VCaP (cell line): ENCODE measurements around the gene PRMT1.

Experiments
- H3K27ac ChIP-seq: fragments of 450-650 bp; 2 replicates; pipeline ENCODE4 v1.5.1; 2017
- CTCF ChIP-seq: fragments of 450-650 bp; conservative IDR thresholded peaks from 2 replicates; pipeline ENCODE4 v1.5.1; 2017; ENCODE audit warnings: mild to moderate bottlenecking, moderate library complexity

PRMT1 gene

DNA sequence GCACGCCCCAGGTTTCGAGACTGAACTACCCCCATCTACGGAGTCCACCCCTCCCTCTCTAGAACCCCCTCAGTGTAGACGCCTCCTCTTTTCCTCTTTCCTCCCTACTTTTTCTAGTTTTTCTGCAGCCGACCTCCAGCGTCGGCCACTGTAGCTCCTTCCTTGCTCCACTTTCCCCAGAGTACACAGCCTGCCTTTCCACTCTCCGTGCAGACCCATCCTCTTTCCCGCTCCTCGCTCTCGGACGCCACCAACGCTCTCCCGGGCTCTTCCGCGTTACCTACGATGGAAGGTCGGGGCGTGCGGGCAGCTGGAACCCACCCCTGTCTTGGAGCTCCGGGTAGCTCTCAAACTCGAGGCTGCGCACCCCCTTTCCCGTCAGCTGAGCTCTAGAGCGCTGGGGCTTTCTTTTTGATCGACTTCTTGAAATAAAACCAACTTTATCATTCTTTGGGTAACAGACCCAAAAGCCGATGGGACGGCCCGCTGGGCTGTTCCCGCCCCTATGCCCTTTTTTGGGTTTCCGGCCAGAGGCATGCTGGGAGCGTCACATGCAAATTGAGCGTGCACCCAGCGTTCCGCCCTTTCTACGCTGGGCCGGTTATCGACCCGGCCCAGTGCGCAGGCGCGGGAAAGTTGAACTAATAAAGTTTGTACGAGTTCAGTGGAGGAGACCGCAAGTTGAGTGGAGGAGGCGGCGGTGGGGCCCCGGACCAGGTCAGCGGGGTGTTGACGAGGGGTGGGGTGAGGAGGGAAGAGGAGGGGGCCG, 11.5 kb upstream of the PRMT1 start, which contains the start of the genes BCL2L12 and IRF3:
BCL2L12 (plus strand) TSS at position 583 of the 769 bp plus-strand sequence. CDS start 760 bp downstream, outside the sequence.
IRF3 (minus strand) TSS at position 507 of the 769 bp plus-strand sequence. CDS start 1,019 bp downstream, outside the sequence.
- TF ChIP-seq CTCF = no peak

DNA sequence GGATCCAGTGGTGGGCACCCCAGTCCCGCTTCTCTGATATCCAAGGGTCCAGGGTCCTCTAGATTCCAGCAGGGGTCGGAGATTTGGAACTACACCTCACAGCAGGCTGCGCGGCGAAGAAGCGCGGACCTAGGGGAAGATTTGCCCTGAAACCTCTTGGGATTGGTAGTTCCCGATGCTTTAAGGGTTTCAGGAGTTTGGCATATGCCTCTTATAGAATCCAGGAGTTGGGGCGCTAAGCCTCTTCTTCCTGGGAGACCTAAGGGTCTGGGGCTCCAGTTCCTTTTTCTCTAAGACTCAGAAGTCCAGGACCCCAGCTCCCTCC, 11.0 kb upstream of the PRMT1 start:
- TF ChIP-seq CTCF = no peak
- H3K27ac ChIP-seq = peak overlapping the region; percentile 92; the same call in 1 of the 2 replicates

More for the DNA sequence above, 11.5 kb upstream of the PRMT1 start, which contains the start of the genes BCL2L12 and IRF3:
- peak within 1 kb of the TSS; percentile 92 for H3K27ac ChIP-seq

DNA sequence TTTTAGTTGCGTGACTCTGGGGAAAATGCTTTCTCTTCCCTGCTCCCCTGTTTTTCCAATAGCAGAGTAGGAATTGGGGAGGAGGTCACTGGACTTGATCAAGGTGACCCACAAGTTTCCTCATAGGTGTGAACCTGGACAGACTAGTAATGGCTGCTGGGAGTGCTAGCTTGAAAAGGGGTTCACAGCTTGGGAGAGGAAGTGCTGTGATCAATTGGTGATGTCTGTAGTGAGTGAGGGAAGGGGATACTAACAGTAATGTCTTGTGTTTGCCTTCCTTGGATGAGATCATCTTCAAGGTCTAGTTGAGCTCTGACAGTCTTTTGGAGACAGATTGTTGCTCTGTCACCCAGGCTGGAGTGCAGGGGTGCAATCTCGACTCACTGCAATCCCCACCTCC, 9.6 kb upstream of the PRMT1 start:
- H3K27ac ChIP-seq = no peak overlapping the region
- TF ChIP-seq CTCF = no peak

- TF ChIP-seq CTCF = no peak
- no peak overlapping the region for H3K27ac ChIP-seq
Measured at GRCh38 chr19:49669516-49669915, 7.6 kb upstream of the PRMT1 start.

DNA sequence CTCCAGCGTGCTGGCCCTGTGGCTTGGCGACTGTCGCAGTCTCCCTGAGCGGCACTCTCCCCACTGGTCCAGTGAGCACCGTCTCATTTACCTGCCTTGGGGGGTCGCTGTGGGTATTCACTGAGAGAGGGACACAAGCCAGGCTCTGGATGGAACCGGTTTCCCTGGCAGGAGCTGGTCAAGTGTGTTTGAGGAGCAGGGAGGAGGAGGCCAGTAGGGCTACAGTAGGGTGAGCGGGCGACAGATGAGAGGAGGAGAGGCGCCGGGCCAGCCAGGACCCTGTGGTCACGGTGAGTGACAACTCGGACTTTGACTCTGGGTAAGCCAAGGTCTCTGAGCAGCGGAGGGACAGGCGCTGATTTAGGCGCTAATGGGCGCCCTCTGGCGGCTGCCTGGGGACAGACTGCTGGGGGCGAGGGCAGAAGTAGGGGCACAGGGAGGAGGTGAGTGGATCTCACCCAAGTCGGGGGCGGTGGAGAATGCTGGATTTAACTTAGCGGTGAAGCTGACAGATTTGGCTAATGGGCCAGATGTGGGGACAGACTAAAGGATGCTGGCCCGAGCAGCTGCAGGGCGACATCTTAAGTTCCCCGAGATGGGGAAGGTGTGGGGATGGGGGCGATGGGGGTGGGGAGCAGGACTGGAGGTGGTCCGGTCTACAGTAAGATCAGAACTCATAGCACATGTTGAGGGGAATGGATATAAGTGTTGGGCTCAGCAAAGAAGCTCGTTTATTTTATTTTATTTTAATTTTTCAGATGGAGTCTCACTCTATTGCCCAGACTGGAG, 4.7 kb upstream of the PRMT1 start:
- peak; percentile 99 for TF ChIP-seq CTCF
- peak overlapping the region; percentile 77 for H3K27ac ChIP-seq

GRCh38 chr19:49676136-49676783, 811 bp upstream of the PRMT1 start:
- peak overlapping the region; percentile 96 for H3K27ac ChIP-seq
- no peak for TF ChIP-seq CTCF

- peak overlapping the region; percentile 96 for H3K27ac ChIP-seq
- no peak for TF ChIP-seq CTCF
Measured at GRCh38 chr19:49676784-49677230, 264 bp upstream of the PRMT1 start.
